GM15510 (cell line): ENCODE data around the gene HSPB7.

Experiments
- POLR2A ChIP-seq: IDR thresholded peaks from 3 replicates; pipeline ENCODE4 v1.6.1; 2011; ENCODE audit warnings: borderline replicate concordance; ENCODE audit not compliant: insufficient read length; ENCODE audit errors: extremely low read depth

HSPB7 gene

GRCh38 chr1:16050328-16050727 lies 32.5 kb upstream of the HSPB7 start:
- TF ChIP-seq POLR2A = no peak

- no peak for TF ChIP-seq POLR2A
Observed at GRCh38 chr1:16048573-16049189, 30.8 kb upstream of the HSPB7 start.

- TF ChIP-seq POLR2A = no peak
Observed at GRCh38 chr1:16047791-16048475, 30.1 kb upstream of the HSPB7 start.

- no peak for TF ChIP-seq POLR2A
Observed at GRCh38 chr1:16046842-16047241, 29.0 kb upstream of the HSPB7 start.

GRCh38 chr1:16043950-16044349 lies 26.1 kb upstream of the HSPB7 start:
- no peak for TF ChIP-seq POLR2A

- TF ChIP-seq POLR2A = no peak
Observed at GRCh38 chr1:16043521-16043920, 25.7 kb upstream of the HSPB7 start, which contains the start of gene CLCNKB. CLCNKB (plus strand) TSS chr1:16043782; CDS start chr1:16044493, 711 bp downstream.

- TF ChIP-seq POLR2A = no peak
Observed at GRCh38 chr1:16042096-16042495, 24.3 kb upstream of the HSPB7 start.

- TF ChIP-seq POLR2A = no peak
Observed at GRCh38 chr1:16041200-16041599, 23.4 kb upstream of the HSPB7 start.

GRCh38 chr1:16038620-16038912 lies 20.7 kb upstream of the HSPB7 start:
- TF ChIP-seq POLR2A = no peak

- no peak for TF ChIP-seq POLR2A
Observed at GRCh38 chr1:16032388-16033102, 14.7 kb upstream of the HSPB7 start.

GRCh38 chr1:16031551-16031950 lies 13.7 kb upstream of the HSPB7 start:
- no peak for TF ChIP-seq POLR2A

- TF ChIP-seq POLR2A = no peak
Observed at GRCh38 chr1:16029288-16029687, 11.4 kb upstream of the HSPB7 start.

- no peak for TF ChIP-seq POLR2A
Observed at GRCh38 chr1:16028237-16029002, 10.6 kb upstream of the HSPB7 start.

GRCh38 chr1:16026723-16027484 lies 9.1 kb upstream of the HSPB7 start:
- no peak for TF ChIP-seq POLR2A
